ENCODE measurements around the gene MRPS2.

Gene MRPS2

DNA sequence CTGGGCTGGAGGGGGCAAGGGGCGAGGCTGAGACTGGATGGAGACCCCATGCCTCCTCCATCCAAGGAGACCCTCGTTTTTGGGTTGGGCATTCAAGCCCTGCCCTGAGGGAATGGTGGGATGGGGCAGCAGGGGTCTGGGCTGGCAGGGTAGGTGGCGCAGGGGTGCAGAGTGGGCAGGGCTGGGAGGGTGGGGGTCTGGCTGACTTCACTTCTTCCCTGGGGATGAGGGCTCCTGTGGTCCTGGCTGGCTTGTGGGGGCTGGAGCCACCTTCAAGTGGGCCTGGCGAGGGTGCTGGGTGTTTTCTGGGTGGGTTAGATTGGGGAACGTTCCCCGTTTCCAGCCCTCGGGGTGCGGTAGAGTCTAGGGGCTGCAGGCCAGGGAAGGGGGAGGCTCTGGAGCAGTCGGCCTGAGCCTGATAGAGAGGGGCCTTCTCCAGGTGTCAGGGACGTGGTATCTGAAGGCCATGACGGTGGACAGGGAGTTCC, 21.2 kb downstream of the MRPS2 start:
- TF ChIP-seq, protein P1, sequence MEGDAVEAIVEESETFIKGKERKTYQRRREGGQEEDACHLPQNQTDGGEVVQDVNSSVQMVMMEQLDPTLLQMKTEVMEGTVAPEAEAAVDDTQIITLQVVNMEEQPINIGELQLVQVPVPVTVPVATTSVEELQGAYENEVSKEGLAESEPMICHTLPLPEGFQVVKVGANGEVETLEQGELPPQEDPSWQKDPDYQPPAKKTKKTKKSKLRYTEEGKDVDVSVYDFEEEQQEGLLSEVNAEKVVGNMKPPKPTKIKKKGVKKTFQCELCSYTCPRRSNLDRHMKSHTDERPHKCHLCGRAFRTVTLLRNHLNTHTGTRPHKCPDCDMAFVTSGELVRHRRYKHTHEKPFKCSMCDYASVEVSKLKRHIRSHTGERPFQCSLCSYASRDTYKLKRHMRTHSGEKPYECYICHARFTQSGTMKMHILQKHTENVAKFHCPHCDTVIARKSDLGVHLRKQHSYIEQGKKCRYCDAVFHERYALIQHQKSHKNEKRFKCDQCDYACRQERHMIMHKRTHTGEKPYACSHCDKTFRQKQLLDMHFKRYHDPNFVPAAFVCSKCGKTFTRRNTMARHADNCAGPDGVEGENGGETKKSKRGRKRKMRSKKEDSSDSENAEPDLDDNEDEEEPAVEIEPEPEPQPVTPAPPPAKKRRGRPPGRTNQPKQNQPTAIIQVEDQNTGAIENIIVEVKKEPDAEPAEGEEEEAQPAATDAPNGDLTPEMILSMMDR (conservative IDR thresholded peaks at IDR 0.05) = no peak
- TF ChIP-seq ZFX (IDR thresholded peaks at IDR 0.05) = no peak
- H3K27ac ChIP-seq = no peak overlapping the region

DNA sequence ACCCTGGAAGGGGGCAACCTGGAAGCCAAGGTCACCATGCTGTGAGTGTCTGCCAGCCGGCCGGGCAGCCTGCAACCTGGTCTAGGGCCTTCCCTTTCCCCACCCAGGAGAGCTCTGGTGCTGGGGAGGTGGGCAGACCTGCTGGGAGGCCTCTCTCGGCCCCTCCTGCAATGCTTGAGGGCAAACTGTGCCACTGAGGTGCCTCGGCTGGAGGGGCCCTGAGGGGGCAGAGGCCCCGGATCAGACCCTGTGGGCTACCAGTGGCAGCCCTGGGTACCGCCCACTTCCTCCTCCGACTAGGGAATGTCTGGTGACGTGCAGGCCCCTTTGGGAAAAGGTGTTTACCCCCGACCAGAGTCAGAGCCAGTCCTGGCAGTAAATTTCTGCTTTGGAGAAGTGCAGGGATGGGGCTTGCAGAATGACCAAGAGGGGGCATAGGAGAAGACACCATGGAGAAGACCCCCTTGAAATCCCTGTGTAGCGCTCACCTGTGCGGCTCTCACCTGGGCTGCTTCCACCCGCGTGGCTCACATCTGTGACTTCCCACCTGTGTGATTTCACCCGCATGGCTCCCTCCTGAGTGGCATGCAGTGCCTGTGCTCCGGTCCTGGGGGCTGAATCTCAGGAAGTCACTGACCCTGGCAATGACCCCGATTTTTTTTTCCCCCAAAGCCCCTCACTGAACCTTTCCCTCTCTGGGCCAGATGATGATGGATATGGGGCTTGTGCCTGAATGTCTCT, 21.8 kb downstream of the MRPS2 start:
- H3K27ac ChIP-seq = no peak overlapping the region
- TF ChIP-seq ZFX (IDR thresholded peaks at IDR 0.05) = no peak
- TF ChIP-seq, protein P1 (conservative IDR thresholded peaks at IDR 0.05) = no peak

DNA sequence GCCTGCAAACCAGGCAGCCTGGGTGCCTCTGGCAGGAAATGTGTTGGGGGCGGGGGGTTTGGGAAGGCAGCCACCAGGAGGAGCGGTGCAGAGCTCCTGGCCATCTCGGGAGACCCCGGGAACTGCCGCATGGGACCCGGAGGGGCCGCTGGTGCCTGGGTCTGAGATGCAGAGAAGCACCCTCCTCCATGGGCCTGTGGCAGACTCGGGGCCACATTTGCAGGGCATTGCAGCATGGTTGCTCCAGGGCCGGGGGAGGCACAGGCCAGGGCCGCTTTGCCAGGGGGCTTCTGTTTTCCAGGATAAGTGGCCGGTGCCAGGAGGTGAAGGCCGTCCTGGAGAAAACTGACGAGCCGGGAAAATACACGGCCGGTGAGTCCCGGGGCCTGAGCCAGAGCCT, 22.4 kb downstream of the MRPS2 start:
- TF ChIP-seq, protein P1 (conservative IDR thresholded peaks at IDR 0.05) = no peak
- no peak for TF ChIP-seq ZFX (IDR thresholded peaks at IDR 0.05)
- H3K27ac ChIP-seq = no peak overlapping the region

DNA sequence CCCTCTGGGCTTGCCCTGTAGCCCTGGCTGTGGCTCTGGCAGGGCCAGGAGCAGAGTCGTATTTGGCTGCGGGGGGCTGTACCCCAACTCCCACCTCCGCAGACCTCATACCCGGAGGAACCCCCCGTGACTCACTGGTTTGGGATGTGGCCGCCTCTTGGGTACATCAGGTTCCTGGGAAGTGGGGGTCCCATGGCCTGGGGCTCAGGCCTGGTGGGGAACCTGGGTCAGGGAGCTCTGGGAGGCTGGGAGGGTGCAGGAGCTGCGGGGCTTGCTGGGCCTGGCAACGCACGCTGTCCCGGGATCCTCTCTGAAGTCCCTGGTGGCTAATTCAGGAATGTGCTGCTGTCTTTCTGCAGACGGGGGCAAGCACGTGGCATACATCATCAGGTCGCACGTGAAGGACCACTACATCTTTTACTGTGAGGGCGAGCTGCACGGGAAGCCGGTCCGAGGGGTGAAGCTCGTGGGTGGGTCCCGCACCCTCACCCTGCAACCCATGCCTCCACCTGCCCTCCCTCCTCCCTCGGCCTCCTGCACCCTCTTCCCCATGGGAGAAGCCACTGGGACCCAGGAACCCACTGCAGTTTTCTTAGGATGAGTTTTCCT, 23.1 kb downstream of the MRPS2 start:
- TF ChIP-seq, protein P1 (conservative IDR thresholded peaks at IDR 0.05) = no peak
- TF ChIP-seq ZFX (IDR thresholded peaks at IDR 0.05) = no peak

DNA sequence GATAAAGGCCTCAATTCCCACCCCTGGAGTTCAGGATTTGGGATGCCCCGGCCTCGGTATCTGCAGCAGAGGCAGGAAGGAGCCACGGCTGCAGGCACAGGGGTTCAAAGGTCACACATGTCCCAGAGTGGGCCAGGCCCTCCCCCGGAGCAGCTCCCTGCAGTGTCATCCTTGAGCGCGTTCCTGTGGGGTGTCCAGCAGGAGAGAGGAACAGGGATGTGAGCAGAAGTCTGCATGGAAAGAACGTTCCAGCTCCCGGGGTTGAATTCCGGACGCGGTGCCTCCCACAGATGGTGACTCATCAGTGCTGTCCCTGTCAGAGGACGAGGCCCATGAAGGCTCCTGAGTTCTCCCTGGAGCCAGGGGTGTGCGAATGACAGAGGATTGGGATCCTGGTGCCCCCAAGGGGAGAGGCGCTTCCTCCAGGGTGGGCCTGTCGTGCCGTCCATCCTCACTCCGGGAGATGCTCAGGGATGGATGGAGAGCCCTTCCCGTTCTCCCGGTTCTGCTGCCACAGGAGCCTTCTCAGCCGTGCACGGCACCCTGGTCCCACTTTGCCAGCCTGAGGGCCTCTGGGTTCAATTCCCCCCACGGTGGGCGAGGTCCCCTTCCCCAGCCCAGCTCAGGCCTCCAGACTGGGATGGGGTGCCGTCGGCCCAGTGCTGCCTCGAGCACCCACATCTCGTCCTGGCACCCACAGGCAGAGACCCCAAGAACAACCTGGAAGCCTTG, 23.8 kb downstream of the MRPS2 start:
- TF ChIP-seq, protein P1 (conservative IDR thresholded peaks at IDR 0.05) = no peak
- TF ChIP-seq ZFX (IDR thresholded peaks at IDR 0.05) = no peak
- H3K27ac ChIP-seq = no peak overlapping the region

More for the DNA sequence above, 23.1 kb downstream of the MRPS2 start:
- no peak overlapping the region for H3K27ac ChIP-seq

DNA sequence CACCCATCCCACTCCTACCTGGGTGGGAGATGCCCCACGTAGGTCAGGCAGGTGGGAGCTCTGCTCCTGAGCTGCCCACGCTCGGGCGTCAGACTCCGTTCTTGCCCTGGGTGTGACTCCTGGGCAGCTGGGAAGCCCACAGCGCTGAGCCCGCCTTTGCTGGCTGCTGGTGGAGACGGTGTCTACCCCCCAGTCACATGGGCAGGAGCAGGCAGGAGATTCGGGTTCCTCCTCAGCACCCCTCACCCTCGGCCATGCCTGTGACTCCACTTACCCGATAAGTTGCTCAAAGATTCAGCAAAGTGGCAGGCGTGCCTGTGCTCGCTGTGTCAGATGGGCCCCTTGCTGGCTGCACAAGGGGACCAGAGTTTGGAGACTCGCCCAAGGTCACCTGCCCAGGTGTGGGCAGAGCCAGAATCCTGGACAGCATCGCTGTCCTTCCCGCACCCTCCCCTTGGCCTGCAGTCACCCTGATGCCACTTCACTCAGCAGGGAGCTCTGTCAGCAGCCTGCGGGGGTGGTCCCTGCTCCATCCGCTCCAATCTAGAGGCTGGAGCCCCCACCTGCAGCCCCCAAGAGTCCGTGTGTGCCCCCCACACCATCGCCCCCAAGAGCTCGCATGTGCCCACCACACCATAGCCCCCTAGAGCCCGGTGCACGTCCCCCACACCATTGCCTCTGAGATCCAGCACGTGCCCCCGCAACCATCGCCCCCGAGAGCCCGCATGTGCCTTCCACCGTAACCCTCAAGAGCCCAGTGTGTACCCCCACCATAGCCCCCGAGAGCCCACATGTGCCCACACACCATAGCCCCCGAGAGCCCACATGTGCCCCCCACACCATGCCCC, 25.0 kb downstream of the MRPS2 start:
- TF ChIP-seq, protein P1 (conservative IDR thresholded peaks at IDR 0.05) = no peak
- TF ChIP-seq ZFX (IDR thresholded peaks at IDR 0.05) = no peak
- no peak overlapping the region for H3K27ac ChIP-seq

Data from C4-2B (cell line).